SK-N-MC (cell line): ENCODE measurements around the gene PPM1M.

Source experiments
- DNase-seq: peaks from one replicate; pipeline ENCODE4 v3.0.0-alpha.2; 2011; ENCODE audit warnings: low read depth, low spot score
- H3K27ac ChIP-seq: fragments of 200-600 bp; sonication (generic); 2 replicates; pipeline ENCODE4 v1.5.1; 2016; ENCODE audit warnings: mixed run types
- H3K36me3 ChIP-seq: fragments of 200-600 bp; sonication (generic); 2 replicates; pipeline ENCODE4 v1.6.1; 2017; ENCODE audit warnings: antibody characterized with exemption, low read length, mixed read lengths; ENCODE audit not compliant: insufficient read depth
- H3K4me3 ChIP-seq: fragments of 200-600 bp; sonication (generic); 2 replicates; pipeline ENCODE4 v1.5.1; 2016
- H3K9ac ChIP-seq: fragments of 200-600 bp; sonication (generic); 2 replicates; pipeline ENCODE4 v1.8.0; 2017; ENCODE audit warnings: mixed run types, mixed read lengths; ENCODE audit not compliant: insufficient read length
- H3K9me3 ChIP-seq: fragments of 200-600 bp; sonication (generic); 2 replicates; pipeline ENCODE4 v1.6.1; 2017; ENCODE audit warnings: low read depth, mild to moderate bottlenecking, antibody characterized with exemption, low read length, moderate library complexity, mixed read lengths
- EZH2 ChIP-seq: fragments of 200-600 bp; sonication (generic); IDR thresholded peaks from one replicate; pipeline ENCODE4 v1.6.1; 2017; ENCODE audit warnings: antibody characterized with exemption
- FOXP2 ChIP-seq: optimal IDR thresholded peaks from 2 replicates; pipeline ENCODE3; 2011; ENCODE audit warnings: mild to moderate bottlenecking, moderate library complexity; ENCODE audit not compliant: insufficient read depth; ENCODE audit errors: extremely low read length, control extremely low read depth
- POLR2AphosphoS5 ChIP-seq: IDR thresholded peaks from 2 replicates; pipeline ENCODE4 v1.6.1; 2012; ENCODE audit warnings: mild to moderate bottlenecking, low read depth, low read length, borderline replicate concordance

PPM1M gene

GRCh38 chr3:52231502-52232278, 13.9 kb upstream of the PPM1M start:
- H3K27ac ChIP-seq = no peak overlapping the region
- TF ChIP-seq FOXP2 (no peak), POLR2AphosphoS5 (no peak), EZH2 (no peak)
- H3K9ac ChIP-seq = no peak overlapping the region
- H3K9me3 ChIP-seq = no peaks in the 10 kb centered on the region
- H3K4me3 ChIP-seq = no peak overlapping the region
- H3K36me3 ChIP-seq = no peaks in the 10 kb centered on the region; the same call in 1 of the 2 replicates
- DNase-seq = no peak

- H3K4me3 ChIP-seq = no peak overlapping the region
- H3K36me3 ChIP-seq = no peaks in the 10 kb centered on the region; the same call in 1 of the 2 replicates
- no peak overlapping the region for H3K9ac ChIP-seq
- DNase-seq = no peak
- H3K9me3 ChIP-seq = no peaks in the 10 kb centered on the region
- H3K27ac ChIP-seq = no peak overlapping the region
- TF ChIP-seq EZH2 = no peak
- TF ChIP-seq POLR2AphosphoS5 = no peak
- no peak for TF ChIP-seq FOXP2
These were observed 13.1 kb upstream of the PPM1M start for GRCh38 chr3:52232279-52233107.

- Histone ChIP-seq H3K4me3 (no peak overlapping the region), H3K36me3 (no peaks in the 10 kb centered on the region; the same call in 1 of the 2 replicates), H3K9me3 (no peaks in the 10 kb centered on the region), H3K9ac (no peak overlapping the region), H3K27ac (no peak overlapping the region)
- TF ChIP-seq EZH2 = no peak
- TF ChIP-seq FOXP2 = no peak
- no peak for TF ChIP-seq POLR2AphosphoS5
- DNase-seq = no peak
These were observed 12.4 kb upstream of the PPM1M start for GRCh38 chr3:52233108-52233591.

- Histone ChIP-seq H3K4me3 (no peak overlapping the region), H3K36me3 (no peaks in the 10 kb centered on the region; the same call in 1 of the 2 replicates), H3K9ac (no peak overlapping the region), H3K27ac (no peak overlapping the region), H3K9me3 (no peaks in the 10 kb centered on the region)
- no peak for TF ChIP-seq FOXP2
- no peak for TF ChIP-seq EZH2
- TF ChIP-seq POLR2AphosphoS5 = no peak
- DNase-seq = no peak
These were observed 11.6 kb upstream of the PPM1M start for GRCh38 chr3:52233968-52234367.

GRCh38 chr3:52234516-52235447, 10.8 kb upstream of the PPM1M start:
- Histone ChIP-seq H3K9ac (no peak overlapping the region), H3K4me3 (no peak overlapping the region), H3K36me3 (no peaks in the 10 kb centered on the region; the same call in 1 of the 2 replicates), H3K9me3 (no peaks in the 10 kb centered on the region), H3K27ac (no peak overlapping the region)
- no peak for DNase-seq
- no peak for TF ChIP-seq FOXP2
- no peak for TF ChIP-seq POLR2AphosphoS5
- no peak for TF ChIP-seq EZH2

- DNase-seq = no peak
- TF ChIP-seq EZH2 (no peak), FOXP2 (no peak)
- H3K36me3 ChIP-seq = no peaks in the 10 kb centered on the region
- no peaks in the 10 kb centered on the region for H3K9me3 ChIP-seq
- no peak overlapping the region for H3K27ac ChIP-seq
- no peak overlapping the region for H3K9ac ChIP-seq
- H3K4me3 ChIP-seq = no peak overlapping the region
These were observed 9.1 kb upstream of the PPM1M start for GRCh38 chr3:52236424-52236886.

- Histone ChIP-seq H3K27ac (no peak overlapping the region), H3K36me3 (no peaks in the 10 kb centered on the region), H3K9me3 (no peaks in the 10 kb centered on the region), H3K9ac (no peak overlapping the region), H3K4me3 (no peak overlapping the region)
- no peak for TF ChIP-seq FOXP2
- no peak for TF ChIP-seq EZH2
- no peak for TF ChIP-seq POLR2AphosphoS5
- no peak for DNase-seq
These were observed 8.4 kb upstream of the PPM1M start for GRCh38 chr3:52237006-52237656.
